ENCODE measurements around the gene CAMTA1. TPM values are rescaled to one million over a fixed set of nuclear protein-coding genes. Genes with fewer than 3 reads are reported as not detected.

Gene CAMTA1
- polyA plus RNA-seq, 4 donors, result 89.3 to 98.2 (median 92.9) TPM

GRCh38 chr1:7290971-7291970 lies 506.0 kb downstream of the CAMTA1 start:
- DNase-seq (ENCODE audit: low read depth in 4 of 4, low spot score in 3 of 4), result no peak

GRCh38 chr1:7292036-7292681 lies 506.9 kb downstream of the CAMTA1 start:
- DNase-seq (ENCODE audit: low read depth in 4 of 4, low spot score in 3 of 4), result no peak

- DNase-seq (ENCODE audit: low read depth in 4 of 4, low spot score in 3 of 4), result no peak
Observed at GRCh38 chr1:7292714-7293419, 507.6 kb downstream of the CAMTA1 start.

GRCh38 chr1:7293702-7294629 lies 508.7 kb downstream of the CAMTA1 start:
- no peak for DNase-seq (ENCODE audit: low read depth in 4 of 4, low spot score in 3 of 4)

GRCh38 chr1:7294636-7295035 lies 509.4 kb downstream of the CAMTA1 start:
- DNase-seq (ENCODE audit: low read depth in 4 of 4, low spot score in 3 of 4), result no peak

- no peak for DNase-seq (ENCODE audit: low read depth in 4 of 4, low spot score in 3 of 4)
Observed at GRCh38 chr1:7295946-7296345, 510.7 kb downstream of the CAMTA1 start.

GRCh38 chr1:7296968-7297367 lies 511.7 kb downstream of the CAMTA1 start:
- no peak for DNase-seq (ENCODE audit: low read depth in 4 of 4, low spot score in 3 of 4)

- DNase-seq (ENCODE audit: low read depth in 4 of 4, low spot score in 3 of 4), result no peak
Observed at GRCh38 chr1:7298145-7298544, 512.9 kb downstream of the CAMTA1 start.

- no peak for DNase-seq (ENCODE audit: low read depth in 4 of 4, low spot score in 3 of 4)
Observed at GRCh38 chr1:7298749-7299151, 513.5 kb downstream of the CAMTA1 start.

GRCh38 chr1:7299329-7299799 lies 514.1 kb downstream of the CAMTA1 start:
- DNase-seq (ENCODE audit: low read depth in 4 of 4, low spot score in 3 of 4), result peak in 2 of 4 donors; percentile 30 to 42

GRCh38 chr1:7299994-7300393 lies 514.7 kb downstream of the CAMTA1 start:
- no peak for DNase-seq (ENCODE audit: low read depth in 4 of 4, low spot score in 3 of 4)

GRCh38 chr1:7300893-7301663 lies 515.8 kb downstream of the CAMTA1 start:
- DNase-seq (ENCODE audit: low read depth in 4 of 4, low spot score in 3 of 4), result no peak

- no peak for DNase-seq (ENCODE audit: low read depth in 4 of 4, low spot score in 3 of 4)
Observed at GRCh38 chr1:7301664-7301981, 516.4 kb downstream of the CAMTA1 start.

GRCh38 chr1:7302126-7302525 lies 516.9 kb downstream of the CAMTA1 start:
- DNase-seq (ENCODE audit: low read depth in 4 of 4, low spot score in 3 of 4), result no peak

GRCh38 chr1:7302873-7303272 lies 517.6 kb downstream of the CAMTA1 start:
- no peak for DNase-seq (ENCODE audit: low read depth in 4 of 4, low spot score in 3 of 4)

- DNase-seq (ENCODE audit: low read depth in 4 of 4, low spot score in 3 of 4), result no peak
Observed at GRCh38 chr1:7303554-7304317, 518.5 kb downstream of the CAMTA1 start.

GRCh38 chr1:7313081-7313546 lies 527.9 kb downstream of the CAMTA1 start:
- no peak for DNase-seq (ENCODE audit: low read depth in 4 of 4, low spot score in 3 of 4)

GRCh38 chr1:7313826-7314225 lies 528.6 kb downstream of the CAMTA1 start:
- DNase-seq (ENCODE audit: low read depth in 4 of 4, low spot score in 3 of 4), result no peak

Measured in right renal pelvis (tissue), 4 donors.